Lower leg skin (tissue), 3 donors: Measurements from ENCODE around the gene LMAN2.

Experiments
- POLR2A ChIP-seq, 2 donors: fragments of 450-650 bp; IDR thresholded peaks; one replicate each; pipeline ENCODE4 v1.6.1; 2016 to 2017; ENCODE audit warnings: antibody characterized with exemption in 2 of 2, mild to moderate bottlenecking in 1 of 2, moderate library complexity in 1 of 2
- TF ChIP-seq, protein P1 (sequence below), 3 donors: fragments of 450-650 bp; IDR thresholded peaks; one replicate each; pipeline ENCODE4 v1.5.1; 2016; ENCODE audit warnings: antibody characterized with exemption in 3 of 3, mild to moderate bottlenecking in 3 of 3, moderate library complexity in 2 of 3

DNA sequence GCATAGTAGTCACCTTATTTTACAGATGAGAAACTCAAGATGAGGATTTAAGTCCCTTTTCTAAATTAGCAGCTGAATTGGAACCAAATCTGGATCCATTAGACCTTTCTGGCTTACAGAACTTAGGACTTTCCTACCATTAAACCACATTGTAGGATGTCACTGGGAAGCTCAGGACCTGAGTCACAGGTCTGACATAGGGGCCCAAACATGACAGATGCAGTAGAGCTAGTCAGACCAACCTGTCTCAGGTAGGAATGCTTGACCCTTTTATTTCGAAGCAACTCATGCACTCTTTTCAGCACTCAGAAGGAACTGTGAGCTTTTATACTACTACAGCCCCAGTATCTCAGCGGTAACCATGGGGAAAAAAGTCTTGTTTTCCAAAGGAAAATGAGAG lies 50.5 kb downstream of the LMAN2 start:
- TF ChIP-seq, protein P1, sequence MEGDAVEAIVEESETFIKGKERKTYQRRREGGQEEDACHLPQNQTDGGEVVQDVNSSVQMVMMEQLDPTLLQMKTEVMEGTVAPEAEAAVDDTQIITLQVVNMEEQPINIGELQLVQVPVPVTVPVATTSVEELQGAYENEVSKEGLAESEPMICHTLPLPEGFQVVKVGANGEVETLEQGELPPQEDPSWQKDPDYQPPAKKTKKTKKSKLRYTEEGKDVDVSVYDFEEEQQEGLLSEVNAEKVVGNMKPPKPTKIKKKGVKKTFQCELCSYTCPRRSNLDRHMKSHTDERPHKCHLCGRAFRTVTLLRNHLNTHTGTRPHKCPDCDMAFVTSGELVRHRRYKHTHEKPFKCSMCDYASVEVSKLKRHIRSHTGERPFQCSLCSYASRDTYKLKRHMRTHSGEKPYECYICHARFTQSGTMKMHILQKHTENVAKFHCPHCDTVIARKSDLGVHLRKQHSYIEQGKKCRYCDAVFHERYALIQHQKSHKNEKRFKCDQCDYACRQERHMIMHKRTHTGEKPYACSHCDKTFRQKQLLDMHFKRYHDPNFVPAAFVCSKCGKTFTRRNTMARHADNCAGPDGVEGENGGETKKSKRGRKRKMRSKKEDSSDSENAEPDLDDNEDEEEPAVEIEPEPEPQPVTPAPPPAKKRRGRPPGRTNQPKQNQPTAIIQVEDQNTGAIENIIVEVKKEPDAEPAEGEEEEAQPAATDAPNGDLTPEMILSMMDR (IDR thresholded peaks at IDR 0.05): no peak
- no peak for TF ChIP-seq POLR2A (IDR thresholded peaks at IDR 0.05)
